GM13977 (cell line): ENCODE data around the gene NFATC2.

ENCODE experiments used
- DNase-seq: peaks from one replicate; pipeline ENCODE4 v3.0.0; 2012; ENCODE audit warnings: low spot score
- CTCF ChIP-seq: IDR thresholded peaks from 2 replicates; pipeline ENCODE4 v1.5.1; 2012; ENCODE audit warnings: mild to moderate bottlenecking, control low read depth; ENCODE audit not compliant: insufficient read depth; ENCODE audit errors: extremely low read depth, missing control alignments
- in situ Hi-C: fragments of 300-500 bp; cut with MboI; formaldehyde crosslinking; loops from one replicate; pipeline ENCODE4 v1.12.0; 2022; ENCODE audit warnings: low sequenced_read_pairs, low pct_unique_long_range_greater_than_20kb, mixed read lengths, inconsistent platforms; ENCODE audit not compliant: unreplicated experiment

Gene NFATC2

GRCh38 chr20:51553897-51554486 is 11.5 kb upstream of the NFATC2 start:
- no peak for TF ChIP-seq CTCF
- in situ Hi-C loops: no loop called here
- DNase-seq: no peak

GRCh38 chr20:51551186-51551585 is 8.7 kb upstream of the NFATC2 start:
- no peak for DNase-seq
- peak; percentile 1 for TF ChIP-seq CTCF
- in situ Hi-C loops: no loop called here

- TF ChIP-seq CTCF: no peak
- DNase-seq: no peak
- in situ Hi-C loops: no loop called here
Observed at GRCh38 chr20:51549474-51549873, 7.0 kb upstream of the NFATC2 start.

GRCh38 chr20:51547951-51548350 is 5.4 kb upstream of the NFATC2 start:
- in situ Hi-C loops: no loop called here
- no peak for DNase-seq
- TF ChIP-seq CTCF: no peak

- DNase-seq: no peak
- in situ Hi-C loops: no loop called here
- no peak for TF ChIP-seq CTCF
Observed at GRCh38 chr20:51545515-51545914, 3.0 kb upstream of the NFATC2 start.

GRCh38 chr20:51543422-51543788 is 886 bp upstream of the NFATC2 start:
- DNase-seq: no peak
- in situ Hi-C loops: no loop called here

More at GRCh38 chr20:51543422-51543788, 886 bp upstream of the NFATC2 start:
- no peak for TF ChIP-seq CTCF
